GM19452 (cell line): ENCODE data around the gene DDN.
A peak's percentile ranks its signal among the peaks of the same experiment; 100 is the strongest.

Experiments
- ATAC-seq: cut with Tn5 transposase; IDR thresholded peaks from one replicate; pipeline ENCODE4 v1.9.1; 2021; ENCODE audit not compliant: unreplicated experiment

DDN gene

DNA sequence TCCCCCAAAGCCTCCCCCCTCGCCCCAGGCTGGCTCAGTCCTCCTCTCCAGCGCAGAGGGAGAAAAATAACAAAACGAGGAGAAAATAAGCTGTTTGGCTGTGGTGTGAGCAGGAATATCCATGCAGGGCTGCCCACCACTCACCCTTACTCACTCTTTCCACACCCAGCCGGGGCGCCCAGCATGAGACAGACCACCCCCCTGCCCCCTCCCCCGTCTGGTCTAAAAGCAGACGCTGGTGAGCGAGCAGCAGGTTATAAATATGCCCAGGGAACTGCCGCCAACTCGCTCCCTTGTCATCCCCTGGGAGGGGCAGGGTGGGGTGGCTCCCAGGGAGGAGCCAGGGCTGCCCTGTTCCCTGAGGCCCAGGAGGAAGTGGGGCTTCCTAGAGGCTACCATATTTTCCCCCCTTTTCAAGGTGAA lies 13.7 kb downstream of the DDN start:
- no peak for ATAC-seq

DNA sequence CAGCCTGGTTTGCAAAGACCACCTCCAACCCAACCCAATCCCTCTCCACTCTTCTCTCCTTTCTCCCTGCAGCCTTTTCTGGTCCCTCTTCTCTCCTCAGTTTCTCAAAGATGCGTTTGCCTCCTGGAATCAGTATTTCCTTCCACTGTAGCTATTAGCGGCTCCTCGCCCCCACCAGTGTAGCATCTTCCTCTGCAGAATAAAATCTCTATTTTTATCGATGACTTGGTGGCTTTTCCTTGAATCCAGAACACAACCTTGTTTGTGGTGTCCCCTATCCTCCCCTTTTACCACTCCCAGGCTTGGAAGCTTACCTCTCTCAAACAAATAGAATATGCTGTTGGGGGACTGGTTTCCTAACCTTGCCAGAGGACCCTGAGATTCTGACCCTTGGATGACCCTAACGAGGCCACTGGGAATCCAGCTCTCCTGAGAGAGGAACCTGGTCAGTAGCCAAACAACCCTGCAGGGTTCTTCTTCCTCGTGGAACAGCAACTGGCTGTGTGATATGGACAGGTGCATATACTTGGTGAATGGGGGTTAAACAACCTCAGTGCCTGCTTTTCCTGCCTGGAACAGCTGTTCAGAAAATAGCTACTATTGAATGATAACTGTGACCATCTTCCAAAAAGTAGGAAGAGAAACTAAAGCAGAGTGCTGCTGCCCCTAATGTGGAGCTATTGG lies 16.6 kb downstream of the DDN start:
- no peak for ATAC-seq

DNA sequence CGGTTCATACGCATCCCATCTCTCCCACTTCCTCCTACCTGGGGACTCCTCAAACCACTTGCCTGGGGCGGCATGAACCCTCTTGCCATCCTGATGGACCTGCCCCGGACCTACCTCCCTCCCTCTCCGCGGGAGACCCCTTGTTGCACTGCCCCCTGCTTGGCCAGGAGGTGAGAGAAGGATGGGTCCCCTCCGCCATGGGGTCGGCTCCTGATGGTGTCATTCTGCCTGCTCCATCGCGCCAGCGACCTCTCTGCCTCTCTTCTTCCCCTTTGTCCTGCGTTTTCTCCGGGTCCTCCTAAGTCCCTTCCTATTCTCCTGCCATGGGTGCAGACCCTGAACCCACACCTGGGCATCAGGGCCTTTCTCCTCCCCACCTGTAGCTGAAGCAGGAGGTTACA lies 17.4 kb downstream of the DDN start:
- no peak for ATAC-seq

DNA sequence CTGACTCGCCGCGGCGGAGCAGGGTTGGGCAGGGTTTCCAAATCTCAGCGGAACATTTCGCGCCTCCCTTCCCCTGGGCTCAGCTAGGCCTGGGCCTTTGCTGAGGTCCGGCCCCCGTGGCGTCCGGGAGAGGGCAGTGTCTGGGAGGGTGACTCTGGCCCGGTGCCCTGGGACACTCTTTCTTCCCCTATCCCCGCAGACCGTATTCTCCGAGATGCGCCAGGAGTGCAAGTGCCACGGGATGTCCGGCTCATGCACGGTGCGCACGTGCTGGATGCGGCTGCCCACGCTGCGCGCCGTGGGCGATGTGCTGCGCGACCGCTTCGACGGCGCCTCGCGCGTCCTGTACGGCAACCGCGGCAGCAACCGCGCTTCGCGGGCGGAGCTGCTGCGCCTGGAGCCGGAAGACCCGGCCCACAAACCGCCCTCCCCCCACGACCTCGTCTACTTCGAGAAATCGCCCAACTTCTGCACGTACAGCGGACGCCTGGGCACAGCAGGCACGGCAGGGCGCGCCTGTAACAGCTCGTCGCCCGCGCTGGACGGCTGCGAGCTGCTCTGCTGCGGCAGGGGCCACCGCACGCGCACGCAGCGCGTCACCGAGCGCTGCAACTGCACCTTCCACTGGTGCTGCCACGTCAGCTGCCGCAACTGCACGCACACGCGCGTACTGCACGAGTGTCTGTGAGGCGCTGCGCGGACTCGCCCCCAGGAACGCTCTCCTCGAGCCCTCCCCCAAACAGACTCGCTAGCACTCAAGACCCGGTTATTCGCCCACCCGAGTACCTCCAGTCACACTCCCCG lies 18.0 kb downstream of the DDN start:
- ATAC-seq, result no peak

DNA sequence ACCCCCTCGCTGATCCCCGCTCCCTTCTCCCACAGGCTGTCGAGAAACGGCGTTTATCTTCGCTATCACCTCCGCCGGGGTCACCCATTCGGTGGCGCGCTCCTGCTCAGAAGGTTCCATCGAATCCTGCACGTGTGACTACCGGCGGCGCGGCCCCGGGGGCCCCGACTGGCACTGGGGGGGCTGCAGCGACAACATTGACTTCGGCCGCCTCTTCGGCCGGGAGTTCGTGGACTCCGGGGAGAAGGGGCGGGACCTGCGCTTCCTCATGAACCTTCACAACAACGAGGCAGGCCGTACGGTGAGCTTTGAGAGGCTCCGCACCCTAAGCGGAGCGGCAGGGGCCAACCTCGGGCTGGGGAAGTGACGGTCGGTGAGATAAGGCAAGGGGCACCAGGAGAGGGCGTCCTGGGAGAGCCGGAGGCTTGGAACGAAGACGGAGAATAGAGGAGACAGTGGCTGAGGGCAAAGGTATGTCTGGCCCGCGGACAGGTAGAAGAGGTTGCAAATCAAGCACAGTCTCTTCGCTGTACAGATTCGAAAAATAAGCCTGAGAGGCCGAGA lies 18.7 kb downstream of the DDN start:
- ATAC-seq, result no peak

DNA sequence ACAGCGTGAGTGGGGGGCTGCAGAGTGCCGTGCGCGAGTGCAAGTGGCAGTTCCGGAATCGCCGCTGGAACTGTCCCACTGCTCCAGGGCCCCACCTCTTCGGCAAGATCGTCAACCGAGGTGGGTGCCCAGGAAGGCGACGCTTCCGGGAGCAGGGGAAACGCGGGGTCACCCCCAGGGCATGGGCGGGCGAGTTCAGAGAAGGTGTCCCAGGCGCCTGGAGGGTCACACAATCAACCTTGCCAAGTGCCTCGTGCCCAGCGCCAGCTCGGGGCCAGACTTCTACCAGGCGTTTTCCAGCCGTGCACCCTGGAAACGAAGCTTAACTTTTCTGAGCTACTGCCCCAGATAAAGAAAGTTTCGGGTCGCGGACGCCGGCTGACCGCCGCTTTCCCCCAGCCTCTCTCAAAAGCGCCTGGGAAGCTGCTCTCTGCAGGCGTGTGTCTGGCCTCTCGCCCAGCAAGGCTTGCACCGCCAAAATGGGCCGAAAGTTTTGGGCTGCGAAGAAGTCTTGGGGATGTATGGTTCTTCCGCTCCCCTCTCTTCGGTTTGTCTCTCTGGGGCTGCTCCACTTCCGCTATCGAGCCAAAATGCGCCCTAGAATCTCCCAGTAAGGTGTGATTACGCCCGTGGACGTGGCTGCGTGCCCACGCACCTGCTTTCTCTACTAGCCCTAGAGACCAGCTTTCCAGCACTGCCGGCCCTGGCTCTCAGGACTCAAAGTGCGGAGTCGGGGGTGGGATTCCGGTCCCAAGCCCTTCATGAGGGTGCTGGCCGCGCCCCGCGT lies 19.4 kb downstream of the DDN start:
- no peak for ATAC-seq

DNA sequence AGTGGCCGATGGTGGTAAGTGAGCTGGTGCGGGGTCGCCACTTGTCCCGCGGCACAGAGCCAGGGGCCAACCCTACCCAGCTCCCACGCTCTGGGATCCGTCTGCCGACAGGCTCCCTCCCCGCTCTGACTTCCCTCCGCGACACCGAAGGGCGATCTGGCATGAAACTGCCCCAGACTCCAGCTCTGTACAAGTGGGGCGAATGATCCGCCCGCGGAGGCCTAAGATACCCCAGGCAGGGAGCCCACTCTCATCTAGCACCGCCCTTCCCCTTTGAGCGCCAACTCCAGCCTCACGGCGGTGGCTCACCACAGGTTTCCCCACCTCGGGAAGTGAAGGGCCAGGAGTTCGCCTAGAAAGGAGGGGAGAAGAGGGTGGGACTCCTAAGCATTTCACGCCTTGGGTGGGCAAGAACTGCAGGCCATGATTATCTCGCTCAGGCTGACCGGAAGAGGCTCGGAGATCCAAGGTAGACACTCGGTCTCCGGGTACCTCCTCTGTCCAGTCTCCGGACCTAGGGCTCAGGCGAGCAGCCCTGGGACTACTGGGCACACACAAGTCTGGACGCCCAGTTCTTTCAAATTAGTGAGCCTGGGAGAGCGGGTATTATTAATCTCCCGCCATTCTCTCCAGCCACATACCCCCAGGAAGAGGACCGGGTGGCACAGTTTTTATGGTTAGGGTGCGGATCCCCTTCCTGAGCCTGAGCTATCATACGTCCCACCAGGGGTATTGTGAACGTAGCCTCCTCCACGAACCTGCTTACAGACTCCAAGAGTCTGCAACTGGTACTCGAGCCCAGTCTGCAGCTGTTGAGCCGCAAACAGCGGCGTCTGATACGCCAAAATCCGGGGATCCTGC lies 20.2 kb downstream of the DDN start:
- ATAC-seq, result no peak

DNA sequence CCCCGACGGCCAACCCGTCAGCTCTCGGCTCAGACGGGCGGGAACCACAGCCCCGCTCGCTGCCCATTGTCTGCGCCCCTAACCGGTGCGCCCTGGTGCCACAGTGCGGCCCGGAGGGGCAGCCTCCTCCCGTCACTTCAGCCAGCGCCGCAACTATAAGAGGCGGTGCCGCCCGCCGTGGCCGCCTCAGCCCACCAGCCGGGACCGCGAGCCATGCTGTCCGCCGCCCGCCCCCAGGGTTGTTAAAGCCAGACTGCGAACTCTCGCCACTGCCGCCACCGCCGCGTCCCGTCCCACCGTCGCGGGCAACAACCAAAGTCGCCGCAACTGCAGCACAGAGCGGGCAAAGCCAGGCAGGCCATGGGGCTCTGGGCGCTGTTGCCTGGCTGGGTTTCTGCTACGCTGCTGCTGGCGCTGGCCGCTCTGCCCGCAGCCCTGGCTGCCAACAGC lies 20.9 kb downstream of the DDN start, which contains the start of gene WNT1:
TSS of gene WNT1 (plus strand) at position 32 of the 450 bp plus-strand sequence. CDS start at position 361, 329 bp downstream.
- peak; percentile 9 for ATAC-seq

DNA sequence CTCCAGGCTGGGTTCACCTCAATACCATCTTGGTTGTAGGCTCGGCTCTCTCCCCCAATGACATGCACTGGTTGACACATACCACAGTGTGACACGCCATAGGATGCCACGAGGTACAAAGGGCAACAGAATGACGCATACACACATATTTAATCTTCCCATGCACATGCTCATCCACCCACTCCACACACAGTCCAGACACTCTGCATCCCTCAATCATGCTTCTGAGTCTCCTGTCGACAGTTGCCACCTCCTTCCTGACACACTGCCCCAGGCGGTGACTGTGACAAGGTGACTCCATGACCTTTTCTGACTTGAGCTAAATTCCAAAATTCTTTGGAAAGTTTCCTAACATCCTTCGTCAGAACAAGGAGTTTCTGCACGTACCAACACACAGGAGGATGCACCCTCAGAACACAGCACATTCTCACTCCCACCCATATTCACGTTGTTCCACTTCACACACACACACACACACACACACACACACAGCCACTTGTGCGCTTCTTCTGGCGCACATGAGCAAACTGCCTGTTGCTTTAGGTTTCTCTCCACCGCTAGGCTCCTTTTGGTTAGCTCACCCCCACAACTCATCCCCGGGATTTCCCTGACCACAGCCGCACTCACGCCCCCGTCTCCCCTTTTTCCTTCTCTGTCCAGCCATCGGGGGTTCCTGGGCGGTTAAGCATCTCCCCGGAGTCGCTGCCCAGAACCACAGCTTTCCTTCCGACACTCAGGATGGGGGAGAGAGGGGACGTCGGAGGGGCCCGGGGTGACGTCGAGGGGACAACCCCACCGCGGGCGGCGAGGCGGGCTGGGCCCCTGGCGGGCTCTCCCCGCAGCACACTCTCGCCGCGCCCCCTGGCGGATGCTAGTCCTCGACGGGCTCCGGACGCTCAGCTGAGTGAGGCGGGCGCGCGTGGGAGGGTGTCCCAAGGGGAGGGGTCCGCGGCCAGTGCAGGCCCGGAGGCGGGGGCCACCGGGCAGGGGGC lies 21.6 kb downstream of the DDN start:
- ATAC-seq, result peak; percentile 61

DNA sequence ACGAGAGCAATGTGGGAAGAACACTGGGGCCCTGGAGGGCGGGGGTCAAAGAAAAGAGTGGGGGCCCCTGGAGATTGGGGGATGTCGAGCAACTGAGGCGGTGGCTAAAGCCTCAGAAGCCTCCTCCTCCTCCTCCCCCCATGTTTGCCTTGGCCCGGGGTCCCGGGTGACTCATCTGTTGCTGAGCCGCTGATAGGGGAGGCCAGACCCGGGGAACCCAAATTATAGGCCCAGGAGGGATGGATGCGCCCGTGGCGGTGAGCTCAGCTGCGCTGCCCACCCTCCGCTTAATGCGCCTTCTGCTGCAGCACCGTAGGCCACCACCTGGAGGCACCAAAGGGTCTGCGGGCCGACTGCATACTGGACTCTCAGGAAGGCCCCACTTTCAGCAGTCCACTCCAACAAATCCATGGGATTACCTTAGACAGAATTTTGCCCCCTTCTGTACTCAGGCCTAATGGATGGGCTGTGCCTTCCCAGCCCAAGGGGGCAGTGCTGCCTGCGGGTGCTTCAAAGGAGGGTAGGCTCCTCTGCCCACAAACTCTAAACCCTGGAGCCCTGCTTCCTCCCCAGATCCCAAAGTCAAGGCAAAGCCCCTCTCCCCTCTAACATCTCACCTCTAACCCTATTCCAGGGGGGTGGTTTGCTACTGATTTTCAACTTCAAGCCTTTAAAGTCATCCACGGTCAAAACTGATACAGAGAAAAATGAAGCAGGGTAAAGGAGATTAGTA lies 25.1 kb downstream of the DDN start:
- no peak for ATAC-seq

DNA sequence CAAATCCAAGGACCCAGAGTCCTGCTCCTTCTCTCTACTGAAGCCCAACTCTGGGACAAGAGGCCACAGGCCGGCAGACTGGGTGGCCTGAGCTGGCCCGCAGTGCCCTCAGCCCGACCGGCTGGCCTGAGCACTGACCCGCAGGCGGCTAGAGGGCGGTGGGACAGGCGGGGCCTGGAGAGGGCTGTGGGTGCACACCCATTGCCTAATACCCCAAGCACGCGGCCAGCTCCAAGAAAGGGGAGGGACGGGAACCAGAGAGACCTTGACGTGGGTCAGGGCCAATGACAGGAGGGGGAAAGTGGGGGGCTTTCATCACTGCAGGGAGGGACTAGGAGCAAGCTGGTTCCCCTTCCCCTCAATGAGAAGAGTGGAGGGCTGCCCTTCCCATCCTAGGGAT lies 25.6 kb downstream of the DDN start:
- no peak for ATAC-seq

DNA sequence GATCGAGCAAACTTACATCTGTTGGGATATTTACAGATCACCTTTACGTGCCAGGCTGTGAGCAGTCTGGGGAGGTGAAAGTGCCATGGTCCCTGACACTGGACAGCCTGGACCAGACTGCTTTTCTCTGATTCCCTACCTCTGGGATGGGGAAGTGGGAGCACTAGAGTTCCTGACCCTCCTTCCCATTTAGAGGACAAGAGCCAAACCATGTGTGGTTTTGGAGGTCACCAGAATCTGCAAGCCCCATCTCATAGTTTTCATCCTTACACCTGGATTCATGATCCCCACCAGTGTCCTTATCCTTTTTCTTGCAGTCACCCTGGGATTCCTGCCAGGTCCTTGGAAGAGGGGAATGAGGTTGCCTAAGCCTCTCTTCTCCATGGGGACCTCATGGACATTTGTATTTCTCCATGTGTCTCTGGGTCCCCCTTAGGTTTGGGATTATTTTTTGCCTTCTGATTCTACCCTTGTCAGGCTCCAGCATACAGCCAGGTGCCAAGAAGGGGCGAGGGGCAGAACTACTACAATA lies 26.2 kb downstream of the DDN start:
- ATAC-seq, result no peak

DNA sequence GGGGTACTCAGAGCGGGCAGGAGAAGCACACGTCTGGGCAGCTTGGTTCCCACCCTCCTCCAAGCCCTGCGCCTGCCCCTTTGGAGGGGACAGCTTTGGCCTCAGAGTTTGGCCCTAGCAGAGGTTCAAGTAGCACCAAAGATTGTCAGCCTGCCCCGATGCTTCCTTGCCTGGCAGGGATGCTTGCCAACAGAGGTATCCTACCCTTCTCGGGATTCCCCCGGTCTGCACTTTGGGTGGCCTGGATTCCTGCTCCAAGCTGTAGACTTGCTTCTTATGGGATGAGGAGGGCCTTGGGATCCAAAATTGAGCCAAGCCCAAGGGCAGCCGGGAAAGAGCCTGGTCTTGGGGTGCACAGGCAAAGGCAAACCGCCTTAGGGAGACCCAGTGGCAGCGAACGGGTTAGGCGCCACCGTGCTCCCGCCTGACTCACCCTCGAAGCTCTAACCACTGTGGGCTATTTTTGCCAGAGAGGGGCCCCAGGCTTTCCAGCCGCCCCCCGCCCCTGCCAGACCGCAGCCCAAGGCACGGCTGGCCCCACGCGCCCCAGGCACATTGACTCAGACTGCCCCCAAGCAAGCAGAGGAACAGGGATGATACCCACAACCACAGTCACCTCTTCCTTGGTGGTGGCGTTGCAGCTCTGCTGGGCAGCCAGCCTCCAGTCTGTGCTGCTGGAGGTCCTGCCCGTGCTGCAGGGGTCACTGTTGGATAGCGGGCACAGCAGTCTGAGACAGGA lies 26.8 kb downstream of the DDN start:
- no peak for ATAC-seq

DNA sequence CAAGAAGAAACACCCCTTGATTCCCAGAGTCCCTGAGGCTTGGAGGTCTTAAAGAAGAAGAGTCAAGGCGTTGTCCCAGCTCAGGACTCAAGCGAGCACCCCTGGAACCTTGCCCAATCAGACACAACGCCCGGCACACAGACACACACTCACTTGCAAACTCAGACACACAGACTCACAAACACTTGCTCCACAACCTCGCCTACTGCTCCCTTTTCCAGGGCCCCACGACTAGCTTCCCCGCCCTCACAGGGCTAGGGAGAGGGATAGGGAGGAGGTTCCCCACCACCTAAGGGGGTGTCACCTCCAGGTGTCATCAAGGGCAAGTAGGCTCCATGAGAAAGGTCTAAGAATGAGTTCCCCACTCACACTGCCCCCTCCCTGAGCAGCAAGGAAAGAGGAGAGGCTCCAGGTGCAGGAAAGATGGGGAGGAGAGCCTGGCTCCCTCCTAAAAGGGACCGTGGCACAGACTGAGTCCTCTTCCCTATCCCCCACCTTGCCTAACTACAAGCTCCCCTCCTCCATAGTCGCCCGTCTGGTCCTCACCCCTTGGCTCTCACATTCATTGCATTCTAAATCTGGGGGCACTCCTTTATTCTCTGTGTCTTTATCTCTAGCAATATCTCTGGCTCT lies 28.4 kb downstream of the DDN start:
- ATAC-seq, result no peak

DNA sequence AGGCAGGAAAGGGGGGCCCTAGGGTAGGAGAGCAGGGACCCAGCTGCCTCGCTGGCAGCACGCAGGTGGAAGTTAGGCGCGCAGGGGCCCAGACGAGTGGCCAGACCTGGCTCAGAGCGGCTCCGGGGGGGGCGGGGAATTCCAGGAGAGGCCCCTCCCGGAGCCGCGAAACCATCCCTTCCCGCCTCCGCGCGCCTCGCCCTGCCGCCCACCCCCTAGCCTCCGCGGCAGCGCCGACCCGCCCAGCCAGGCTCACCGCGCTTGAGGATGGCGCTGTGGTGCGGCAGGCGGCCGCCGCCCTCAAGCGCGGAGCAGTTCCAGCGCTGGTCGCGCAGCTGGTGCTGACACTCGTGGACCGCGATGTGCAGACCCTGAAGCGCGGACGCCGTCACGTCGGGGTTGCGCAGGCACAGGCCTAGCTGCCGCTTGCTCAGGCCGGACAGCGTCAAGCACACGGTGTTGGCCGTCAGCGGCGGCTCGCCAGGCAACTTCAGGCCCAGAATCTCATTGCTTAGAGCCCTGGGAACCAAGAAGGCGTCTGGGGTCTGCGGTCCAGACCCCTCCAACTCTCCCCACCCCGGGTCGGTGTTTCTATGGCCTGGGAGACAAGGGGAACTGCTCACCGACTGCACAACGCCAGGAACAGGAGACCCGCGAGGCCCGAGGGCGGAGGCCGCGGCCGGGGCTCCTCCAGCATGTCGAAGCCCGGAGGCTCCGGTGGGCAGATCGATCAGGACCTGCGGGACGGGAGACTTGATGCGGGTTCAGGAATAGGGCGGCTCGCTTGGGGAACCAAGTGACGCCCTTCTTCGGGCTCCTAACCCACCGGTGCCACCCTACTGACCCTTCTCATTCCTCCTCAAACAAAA lies 29.1 kb downstream of the DDN start:
- ATAC-seq, result no peak

DNA sequence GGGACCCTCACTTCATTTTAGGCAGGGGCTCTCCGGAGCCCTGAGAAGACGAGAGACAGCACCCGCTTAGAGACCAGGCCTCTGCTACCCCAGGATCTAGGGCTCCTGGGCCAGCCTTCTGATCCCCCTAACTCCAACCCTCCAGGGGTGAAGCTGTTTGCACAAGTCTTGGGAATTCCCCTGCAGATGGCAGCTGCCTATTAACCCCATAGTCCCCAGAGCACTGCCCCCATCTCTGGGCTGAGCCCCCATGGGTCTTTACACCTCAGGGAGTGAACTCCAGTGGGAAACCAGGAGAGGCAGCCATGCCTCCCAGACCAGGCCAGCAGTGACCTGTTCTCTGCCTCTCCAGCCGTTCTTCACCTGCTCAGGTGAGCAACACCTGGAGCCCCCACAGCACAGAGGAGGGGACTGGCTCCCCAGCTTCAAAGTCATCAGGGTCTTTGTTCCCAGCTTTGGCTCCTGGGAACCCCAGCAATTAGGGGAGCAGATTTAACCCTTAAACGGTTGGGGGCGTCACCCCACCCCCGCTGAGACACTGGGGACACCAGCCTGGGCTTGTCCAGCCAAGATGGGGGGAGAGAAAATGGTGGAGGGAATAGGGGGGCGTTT lies 29.9 kb downstream of the DDN start:
- no peak for ATAC-seq
